Amniotic epithelial cell (primary cell): ENCODE measurements around the gene MAPT.

Experiments
- DNase-seq: peaks from one replicate; pipeline ENCODE4 v3.0.0-alpha.2; 2010; ENCODE audit warnings: low read depth

The MAPT gene

DNA sequence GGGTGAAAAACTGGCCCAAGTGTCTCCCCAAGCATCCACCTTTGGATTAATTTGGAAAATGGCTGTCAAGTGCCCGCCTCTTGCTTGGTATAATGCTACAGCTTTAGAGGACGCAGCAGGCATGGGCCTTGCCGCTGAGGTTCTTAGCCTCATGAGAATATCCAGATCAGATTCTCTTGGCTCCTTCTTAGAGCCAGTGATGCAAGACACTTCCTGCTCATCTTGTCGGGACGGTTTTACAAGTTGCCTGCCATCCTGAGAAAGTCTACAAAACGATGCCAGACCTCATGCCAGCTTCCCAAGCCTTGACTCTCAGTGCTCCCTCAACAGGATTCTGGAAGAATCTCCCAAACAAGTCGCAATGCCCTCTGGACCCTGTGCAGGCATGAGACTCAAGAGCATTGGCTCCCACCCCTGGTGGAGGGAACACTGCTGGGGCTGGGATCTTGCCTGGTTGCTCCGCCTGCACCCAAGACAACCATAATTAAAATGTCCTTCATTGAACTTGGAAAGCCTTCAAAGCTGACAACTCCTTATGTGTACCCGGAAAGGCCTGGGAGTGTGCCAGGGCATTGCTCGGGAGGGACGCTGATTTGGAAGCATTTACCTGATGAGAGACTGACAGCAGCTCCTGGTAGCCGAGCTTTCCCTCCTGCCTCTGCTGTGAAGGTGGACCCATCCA is 78.9 kb downstream of the MAPT start:
- no peak for DNase-seq

DNA sequence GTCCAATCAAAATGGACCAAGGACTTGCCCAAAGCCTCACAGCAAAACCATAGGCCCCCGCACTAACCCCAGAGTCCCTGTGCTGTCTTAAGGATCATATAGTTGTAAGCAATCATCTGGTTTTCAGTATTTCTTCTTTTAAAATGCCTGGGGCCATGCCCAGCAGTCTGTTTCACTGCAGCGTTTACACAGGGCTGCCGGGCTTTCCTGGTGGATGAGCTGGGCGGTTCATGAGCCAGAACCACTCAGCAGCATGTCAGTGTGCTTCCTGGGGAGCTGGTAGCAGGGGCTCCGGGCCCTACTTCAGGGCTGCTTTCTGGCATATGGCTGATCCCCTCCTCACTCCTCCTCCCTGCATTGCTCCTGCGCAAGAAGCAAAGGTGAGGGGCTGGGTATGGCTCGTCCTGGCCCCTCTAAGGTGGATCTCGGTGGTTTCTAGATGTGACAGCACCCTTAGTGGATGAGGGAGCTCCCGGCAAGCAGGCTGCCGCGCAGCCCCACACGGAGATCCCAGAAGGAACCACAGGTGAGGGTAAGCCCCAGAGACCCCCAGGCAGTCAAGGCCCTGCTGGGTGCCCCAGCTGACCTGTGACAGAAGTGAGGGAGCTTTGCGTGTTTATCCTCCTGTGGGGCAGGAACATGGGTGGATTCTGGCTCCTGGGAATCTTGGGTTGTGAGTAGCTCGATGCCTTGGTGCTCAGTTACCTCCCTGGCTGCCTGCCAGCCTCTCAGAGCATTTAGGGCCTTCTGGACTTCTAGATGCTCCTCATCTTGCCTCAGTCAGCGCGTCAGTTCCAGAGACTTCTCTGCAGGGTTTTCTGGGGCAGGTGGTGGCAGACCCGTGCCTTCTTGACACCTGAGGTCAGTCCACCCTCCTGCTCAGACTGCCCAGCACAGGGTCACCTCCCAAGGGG is 79.8 kb downstream of the MAPT start:
- no peak for DNase-seq

DNA sequence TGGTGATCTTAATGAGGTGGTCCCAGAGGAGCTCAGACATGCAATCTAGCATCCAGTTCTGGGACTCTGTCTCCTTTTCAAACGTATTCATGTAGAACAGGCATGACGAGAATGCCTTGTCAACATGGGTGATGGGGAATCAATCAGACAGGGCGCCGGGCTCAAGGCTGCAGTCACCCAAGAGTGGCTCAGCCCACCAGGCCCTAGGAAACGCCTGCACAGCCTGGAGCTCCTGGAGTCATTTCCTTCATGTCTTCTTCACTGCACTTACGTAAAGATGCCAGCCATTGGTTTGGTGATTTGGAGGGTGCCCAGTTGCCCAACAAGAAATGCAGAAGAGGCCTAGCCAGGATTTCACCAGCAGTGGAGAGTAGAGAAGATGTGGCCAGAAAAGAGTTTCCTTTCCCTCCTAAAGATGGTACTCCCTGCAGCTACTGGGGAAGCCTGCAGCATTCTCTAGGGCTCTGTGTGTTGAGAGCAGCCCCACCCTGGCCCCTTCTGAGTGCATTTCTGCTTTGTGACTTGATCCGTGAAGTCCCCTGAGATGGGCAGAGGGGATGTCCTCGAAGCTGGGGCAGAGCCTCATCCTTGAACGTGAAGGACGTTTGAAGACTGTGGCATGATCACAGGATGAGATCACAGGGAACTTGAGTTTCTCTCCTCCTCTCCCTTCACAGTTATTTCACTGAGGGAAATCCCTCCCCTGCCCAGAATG is 80.7 kb downstream of the MAPT start:
- DNase-seq: no peak

DNA sequence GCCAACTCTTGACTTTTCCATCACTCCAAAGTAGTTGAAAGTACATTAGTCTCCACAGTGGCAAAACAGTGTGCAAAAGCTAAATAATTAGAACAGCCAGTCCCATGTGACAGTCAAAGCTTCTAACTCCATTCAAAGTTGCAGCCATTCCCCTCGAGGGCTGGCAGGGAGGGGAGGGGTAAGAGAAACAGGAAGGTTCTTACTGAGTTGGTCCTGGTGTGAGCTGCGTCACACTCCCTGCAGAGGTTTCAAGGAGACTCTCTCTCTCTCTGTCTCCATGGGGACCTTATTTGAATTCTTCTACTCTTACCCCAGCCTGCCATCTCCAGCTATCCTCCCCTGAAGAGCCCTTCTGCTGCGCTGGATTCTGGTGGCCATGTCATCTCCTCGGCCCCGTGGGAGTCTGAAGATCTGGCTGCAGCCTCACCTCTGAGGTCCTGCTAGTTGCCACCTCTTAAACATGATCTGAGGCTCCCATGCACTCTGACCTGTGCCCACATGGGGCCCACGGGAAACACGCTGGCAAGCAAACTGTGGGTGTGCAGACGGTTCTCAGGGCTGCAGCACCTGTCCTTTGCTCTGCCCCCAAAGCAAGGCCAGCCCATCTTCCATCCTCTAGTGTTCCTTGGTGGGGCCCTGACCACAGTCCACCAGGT is 81.4 kb downstream of the MAPT start:
- DNase-seq: no peak

DNA sequence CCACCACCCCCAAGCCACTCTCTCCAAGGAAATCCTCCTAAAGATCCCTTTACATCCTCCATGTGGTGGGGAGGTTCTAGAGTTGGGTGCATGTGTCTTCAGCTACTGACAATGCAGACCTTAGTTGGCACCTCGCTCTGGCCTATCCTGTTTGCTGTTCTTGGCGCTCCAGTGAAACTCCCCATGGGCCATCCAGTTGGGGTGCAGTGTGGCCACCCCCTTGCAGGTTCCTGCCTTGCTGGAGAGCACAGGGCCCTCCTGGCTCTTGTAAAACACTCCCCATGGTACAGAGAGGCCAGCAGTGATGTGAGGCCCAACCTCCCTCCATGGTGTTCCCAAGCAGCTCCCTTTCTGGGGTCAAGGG is 82.0 kb downstream of the MAPT start:
- DNase-seq: no peak

DNA sequence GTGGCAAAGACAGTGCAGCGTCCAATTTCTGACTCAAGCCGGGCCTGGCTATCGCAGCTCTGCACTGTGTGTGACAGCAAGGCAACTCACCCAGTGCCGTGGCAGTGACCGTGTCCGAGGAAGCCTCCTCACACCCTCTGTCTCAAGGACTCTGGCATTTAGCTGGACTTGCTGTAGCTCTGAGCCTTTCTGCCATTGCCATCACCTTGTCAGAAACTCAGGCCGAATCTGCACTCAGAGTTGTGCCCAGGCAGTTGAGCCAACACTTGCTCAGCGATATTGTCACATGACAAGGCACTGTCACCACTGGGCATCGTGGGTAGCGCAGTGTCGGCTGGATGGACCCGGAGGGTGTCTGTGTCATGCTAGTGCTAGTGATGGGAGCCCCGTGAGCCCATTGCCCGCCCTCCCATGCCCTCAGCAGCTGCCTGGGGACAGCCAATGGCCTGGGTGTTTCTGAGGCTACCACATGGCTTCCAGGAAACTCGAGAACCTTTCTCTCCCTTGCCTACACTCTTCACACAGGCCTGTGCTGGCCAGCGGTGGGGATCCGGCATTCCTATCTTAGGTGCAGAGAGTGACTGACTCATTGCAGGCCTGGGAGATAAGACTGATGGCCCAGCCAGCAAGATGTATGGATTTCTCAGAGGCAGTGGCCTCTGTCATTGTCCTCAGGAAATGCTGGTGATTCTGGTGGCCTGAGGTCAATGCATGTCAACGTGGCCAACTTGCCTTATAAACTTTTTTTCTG is 82.6 kb downstream of the MAPT start:
- peak; percentile 48 for DNase-seq

DNA sequence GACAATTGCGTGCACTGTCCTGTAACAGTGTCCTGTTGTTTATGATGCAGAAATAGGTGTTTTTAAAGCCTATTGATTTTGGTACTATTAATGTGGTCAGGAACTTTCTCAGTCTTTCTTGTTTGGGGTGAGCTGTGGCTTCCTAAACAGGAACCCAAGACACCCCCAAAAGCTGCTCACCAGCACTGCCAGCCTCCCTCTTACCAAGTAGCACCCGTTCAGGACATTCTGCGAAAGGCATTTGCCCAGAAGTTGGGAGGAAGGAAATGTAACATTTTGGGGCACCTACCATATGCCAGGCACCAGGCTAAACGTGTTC is 83.1 kb downstream of the MAPT start:
- DNase-seq: no peak

DNA sequence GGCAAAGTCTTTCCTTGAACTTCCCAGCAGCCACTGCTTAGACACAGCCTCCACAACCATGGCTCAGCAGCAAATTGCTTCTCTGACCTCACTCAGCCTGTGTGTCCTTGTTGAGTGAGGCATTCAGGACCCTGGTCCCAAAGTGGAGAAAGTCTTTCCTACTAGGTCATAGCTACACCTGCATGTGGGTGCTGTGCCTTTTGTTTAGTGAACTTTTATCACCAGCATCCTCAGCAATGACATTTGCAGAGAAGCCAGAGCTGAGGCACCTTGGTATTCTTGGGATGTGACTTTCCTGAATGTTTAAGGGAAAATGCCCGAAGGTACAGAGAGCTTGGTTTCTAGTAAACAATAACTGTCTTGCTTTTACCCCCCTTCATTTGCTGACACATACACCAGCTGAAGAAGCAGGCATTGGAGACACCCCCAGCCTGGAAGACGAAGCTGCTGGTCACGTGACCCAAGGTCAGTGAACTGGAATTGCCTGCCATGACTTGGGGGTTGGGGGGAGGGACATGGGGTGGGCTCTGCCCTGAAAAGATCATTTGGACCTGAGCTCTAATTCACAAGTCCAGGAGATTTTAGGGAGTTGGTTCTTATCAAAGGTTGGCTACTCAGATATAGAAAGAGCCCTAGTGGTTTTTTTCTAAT is 83.7 kb downstream of the MAPT start:
- no peak for DNase-seq

DNA sequence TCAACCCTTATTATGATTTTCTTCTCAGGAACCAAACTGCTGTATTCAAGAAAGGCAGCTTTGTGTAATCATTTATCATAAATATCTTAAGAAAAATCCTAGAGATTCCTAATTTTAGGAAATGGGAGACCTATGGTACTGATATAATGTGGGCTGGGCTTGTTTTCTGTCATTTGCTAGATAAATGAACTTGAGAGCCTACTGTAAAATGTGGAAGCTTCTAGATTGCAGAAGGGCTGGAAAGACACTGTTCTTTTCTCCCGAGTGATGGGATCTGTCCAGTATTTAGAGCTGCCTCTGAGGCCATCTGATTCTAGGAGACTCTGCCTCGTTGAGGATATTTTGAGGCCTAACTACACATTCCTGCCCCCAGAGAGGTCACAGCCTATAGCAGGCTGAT is 84.8 kb downstream of the MAPT start:
- no peak for DNase-seq

DNA sequence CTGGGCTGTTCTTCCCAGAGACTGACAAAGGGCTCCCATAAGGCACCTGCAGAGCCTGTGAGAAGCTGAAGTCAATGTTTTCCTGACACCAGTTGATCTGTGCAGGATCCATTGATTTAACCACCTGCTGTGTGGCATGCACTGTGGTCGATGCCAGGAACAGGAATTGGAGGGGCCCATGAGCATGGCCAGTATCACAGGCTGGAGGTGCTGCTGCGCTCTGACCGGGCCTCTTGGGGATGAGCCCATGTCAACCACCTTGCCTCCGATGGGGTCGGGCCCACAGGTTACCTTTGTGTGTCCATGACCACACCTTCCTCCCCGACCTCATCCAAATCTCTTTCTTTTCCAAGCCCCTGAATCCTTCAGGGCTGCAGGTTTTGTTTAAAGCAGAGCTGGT is 86.5 kb downstream of the MAPT start:
- no peak for DNase-seq

DNA sequence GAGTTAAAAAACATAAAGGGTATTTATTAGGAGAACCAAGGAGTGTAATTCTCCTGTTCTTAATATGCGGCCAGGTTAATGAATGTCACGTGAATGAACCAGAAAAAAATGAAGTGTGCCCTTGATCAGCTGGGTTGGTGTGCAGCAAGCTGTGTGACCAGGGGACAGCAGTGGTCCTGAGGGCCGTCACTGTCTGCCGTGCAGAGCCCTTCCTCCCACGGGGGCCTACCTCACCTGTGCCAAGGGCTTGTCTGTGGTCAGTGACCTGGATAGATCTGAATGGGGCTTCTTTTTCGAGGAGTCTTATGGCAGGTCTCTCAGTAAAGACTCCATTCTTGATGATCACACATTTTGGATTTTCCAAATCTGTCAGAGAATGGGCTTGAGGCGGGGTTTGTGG is 87.0 kb downstream of the MAPT start:
- no peak for DNase-seq

DNA sequence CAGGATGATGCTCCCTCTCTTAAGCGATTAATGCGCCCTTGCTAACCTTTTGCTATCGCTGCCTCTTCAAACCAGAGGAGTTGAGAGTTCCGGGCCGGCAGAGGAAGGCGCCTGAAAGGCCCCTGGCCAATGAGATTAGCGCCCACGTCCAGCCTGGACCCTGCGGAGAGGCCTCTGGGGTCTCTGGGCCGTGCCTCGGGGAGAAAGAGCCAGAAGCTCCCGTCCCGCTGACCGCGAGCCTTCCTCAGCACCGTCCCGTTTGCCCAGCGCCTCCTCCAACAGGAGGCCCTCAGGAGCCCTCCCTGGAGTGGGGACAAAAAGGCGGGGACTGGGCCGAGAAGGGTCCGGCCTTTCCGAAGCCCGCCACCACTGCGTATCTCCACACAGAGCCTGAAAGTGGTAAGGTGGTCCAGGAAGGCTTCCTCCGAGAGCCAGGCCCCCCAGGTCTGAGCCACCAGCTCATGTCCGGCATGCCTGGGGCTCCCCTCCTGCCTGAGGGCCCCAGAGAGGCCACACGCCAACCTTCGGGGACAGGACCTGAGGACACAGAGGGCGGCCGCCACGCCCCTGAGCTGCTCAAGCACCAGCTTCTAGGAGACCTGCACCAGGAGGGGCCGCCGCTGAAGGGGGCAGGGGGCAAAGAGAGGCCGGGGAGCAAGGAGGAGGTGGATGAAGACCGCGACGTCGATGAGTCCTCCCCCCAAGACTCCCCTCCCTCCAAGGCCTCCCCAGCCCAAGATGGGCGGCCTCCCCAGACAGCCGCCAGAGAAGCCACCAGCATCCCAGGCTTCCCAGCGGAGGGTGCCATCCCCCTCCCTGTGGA is 88.6 kb downstream of the MAPT start:
- no peak for DNase-seq

DNA sequence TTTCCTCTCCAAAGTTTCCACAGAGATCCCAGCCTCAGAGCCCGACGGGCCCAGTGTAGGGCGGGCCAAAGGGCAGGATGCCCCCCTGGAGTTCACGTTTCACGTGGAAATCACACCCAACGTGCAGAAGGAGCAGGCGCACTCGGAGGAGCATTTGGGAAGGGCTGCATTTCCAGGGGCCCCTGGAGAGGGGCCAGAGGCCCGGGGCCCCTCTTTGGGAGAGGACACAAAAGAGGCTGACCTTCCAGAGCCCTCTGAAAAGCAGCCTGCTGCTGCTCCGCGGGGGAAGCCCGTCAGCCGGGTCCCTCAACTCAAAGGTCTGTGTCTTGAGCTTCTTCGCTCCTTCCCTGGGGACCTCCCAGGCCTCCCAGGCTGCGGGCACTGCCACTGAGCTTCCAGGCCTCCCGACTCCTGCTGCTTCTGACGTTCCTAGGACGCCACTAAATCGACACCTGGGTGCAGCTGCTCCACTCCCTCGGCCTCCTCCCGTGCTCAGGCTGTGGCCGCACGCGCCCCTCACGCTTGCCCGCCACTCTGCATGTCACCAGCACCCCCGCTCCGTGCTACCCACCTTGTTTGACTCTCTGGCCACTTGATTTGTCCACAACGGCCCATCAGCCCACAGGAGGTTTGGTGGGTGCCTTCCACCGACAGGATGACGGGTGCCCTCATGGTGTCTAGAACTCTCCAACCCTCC is 89.4 kb downstream of the MAPT start:
- no peak for DNase-seq

DNA sequence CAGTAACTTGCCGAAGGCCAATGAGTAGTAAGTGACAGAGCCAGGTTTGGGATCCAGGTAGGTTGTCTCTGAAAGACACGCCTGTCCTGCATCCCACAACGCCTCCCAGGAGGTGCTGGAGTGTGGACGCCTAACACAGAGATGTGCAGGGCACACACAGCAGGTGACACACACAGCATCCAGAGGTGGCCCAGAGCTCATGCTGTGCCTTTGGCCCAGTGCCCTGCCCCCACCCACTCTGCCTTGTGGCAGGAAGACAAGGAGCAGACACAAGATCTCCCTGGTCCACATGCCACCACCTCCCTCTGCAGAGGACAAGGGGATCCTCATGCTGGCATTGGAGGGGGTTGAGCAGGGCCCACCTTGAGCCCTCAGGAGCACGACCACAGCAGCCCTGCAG is 90.0 kb downstream of the MAPT start:
- no peak for DNase-seq

DNA sequence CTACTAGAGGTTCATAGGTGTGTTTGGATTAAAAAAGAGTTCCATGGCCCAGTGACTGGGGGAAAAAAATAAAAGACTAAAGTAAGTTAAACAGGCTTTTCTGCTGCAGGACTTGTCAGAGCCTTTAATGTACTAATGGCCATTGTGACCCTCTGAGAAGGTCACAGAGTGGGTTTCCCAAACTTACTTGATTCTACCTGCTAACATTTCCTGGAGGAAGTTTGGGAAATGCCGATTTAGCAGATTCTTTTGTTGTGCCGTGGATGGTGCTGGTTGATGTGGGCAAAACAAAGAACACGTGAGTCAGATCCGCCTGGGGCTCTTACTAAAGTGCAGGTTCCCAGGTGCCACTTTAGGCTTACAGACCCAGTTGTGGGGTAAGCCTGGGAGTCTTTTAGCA is 91.1 kb downstream of the MAPT start:
- DNase-seq: no peak

DNA sequence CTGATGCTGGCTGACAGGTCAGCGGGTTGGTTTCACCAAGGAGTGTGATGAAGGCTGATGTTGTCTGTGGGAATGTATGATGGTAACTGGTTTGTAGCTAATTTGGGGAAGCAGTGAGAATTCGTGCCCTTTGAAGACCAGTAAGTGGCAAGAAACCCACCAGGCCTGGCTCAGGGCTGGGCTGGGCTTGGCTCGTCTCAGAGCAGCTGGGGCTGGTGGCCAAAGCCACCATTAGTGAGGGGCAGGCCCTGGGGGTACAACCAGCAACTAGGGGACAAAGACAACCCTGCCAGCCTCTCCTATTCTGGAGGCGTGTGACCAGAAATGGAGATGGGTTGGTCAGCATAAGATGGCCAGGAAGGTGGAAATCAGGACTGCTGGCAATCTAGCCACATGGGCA is 91.7 kb downstream of the MAPT start:
- no peak for DNase-seq

DNA sequence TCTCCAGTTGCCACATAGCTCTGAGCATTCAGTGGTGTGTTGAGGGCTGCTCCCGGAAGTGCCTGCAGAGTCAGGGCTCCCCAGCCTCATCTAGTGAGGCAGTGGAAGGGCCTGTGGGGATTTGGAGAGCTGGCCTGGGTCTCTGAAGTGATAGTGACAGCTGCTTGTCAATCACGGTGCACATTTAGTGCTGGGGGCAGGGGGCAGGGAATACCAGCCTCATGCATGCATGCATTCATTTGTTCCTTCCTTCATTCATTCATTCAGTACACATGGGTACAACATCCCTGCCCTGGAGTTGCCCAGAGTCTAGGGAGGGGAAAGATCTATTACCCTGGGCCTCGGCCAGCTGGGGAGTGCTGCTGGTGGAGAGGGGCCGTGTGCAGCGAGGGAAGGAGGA is 93.4 kb downstream of the MAPT start:
- no peak for DNase-seq

DNA sequence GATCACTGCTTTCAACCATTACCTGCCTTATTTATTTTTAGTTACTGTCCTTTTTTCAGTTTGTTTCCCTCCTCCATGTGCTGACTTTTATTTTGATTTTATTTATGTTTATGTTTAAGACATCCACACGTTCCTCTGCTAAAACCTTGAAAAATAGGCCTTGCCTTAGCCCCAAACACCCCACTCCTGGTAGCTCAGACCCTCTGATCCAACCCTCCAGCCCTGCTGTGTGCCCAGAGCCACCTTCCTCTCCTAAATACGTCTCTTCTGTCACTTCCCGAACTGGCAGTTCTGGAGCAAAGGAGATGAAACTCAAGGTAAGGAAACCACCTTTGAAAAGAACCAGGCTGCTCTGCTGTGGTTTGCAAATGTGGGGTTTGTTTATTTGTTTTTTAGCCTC is 95.4 kb downstream of the MAPT start:
- no peak for DNase-seq

DNA sequence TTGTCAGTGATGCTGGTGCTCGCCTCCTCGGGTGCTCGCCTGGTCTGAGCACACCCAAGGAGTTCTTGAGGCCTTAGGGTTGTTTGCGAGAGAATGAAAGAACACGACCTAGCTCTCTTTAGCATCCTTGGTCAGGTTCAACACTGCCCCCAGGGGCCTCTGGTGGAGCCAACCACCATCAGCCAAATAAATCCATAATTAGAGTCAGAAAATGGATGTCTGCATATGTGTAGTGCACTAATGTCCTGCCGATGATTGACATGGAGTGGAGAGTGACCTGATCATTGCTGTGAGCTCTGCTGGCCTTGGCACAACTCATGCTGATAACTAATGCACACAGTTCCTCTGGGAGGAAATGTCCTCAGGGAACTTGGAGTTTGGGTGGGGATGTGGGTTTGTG is 96.5 kb downstream of the MAPT start:
- no peak for DNase-seq

DNA sequence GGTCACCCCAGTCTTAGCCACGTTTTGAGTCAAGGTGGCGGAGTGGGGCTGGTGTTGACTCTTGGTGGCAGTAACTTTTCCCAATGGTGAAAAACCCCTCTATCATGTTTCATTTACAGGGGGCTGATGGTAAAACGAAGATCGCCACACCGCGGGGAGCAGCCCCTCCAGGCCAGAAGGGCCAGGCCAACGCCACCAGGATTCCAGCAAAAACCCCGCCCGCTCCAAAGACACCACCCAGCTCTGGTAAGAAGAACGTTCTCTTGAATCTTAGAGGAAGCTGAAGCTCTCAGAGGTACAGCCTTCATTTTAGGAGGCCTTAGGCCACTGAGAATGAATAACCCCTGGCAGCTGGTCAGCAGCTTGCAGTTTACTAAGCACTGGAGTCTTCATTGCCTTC is 97.0 kb downstream of the MAPT start:
- DNase-seq: no peak
